Ureter (tissue), 1 donor: Measurements from ENCODE around the gene STEAP1. TPM values are rescaled to one million over a fixed set of nuclear protein-coding genes. Genes with fewer than 3 reads are reported as not detected.

Experiments
- DNase-seq: peaks from one replicate; pipeline ENCODE4 v3.0.0-alpha.2; 2020; ENCODE audit warnings: low spot score
- total RNA-seq: library from RNA; stranded (reverse); gene quantifications from one replicate; pipeline ENCODE4 v1.2.4, GENCODE V29; 2023
- donor health status: DM: yes; HTN: yes; CAD: no.

Gene STEAP1
- total RNA-seq, 1 donor from 2014 or later = 20.5 TPM

- DNase-seq = peak; percentile 95
Observed at GRCh38 chr7:90211391-90212148, 57.3 kb downstream of the STEAP1 start, which contains the start of gene STEAP2. TSS of gene STEAP2 (plus strand) at chr7:90211740. CDS start at chr7:90225083, 13,343 bp downstream.

DNA sequence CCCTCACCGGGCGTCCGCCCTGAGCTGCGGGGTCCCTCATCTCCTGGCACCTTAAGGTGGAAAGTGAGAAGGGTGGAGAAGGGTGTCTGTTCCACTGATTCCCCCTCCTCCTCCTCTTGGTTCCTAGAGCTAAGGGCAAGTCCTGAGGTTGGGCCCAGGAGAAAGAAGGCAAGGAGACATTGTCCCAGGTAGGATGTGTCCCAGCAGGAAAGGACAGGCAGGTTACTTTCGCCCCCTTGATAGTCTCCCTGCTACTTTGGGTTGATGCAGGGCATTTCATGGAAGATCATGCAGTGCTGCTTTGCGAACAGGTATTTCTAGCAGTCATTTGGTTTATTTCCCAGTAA is 57.9 kb downstream of the STEAP1 start:
- no peak for DNase-seq

- no peak for DNase-seq
Observed at GRCh38 chr7:90213521-90213920, 59.3 kb downstream of the STEAP1 start.

Other genes with a start within 250 kb of the STEAP1 start
- 47.1 TPM for gene STEAP2, start 57.3 kb downstream of the STEAP1 start, total RNA-seq
- 9.3 TPM for gene CFAP69, start 90.7 kb downstream of the STEAP1 start, total RNA-seq
- gene FAM237B, start 166.8 kb downstream of the STEAP1 start, total RNA-seq = not detected
- gene GTPBP10, start 192.2 kb downstream of the STEAP1 start, total RNA-seq = 37.1 TPM
- gene CLDN12, start 249.0 kb downstream of the STEAP1 start, total RNA-seq = 28.5 TPM